ENCODE measurements around the gene RPTOR.
"Not testable (repeated sequence)": the region's sequence is repeated elsewhere in the genome, so short reads cannot be mapped to it uniquely, and the experiment has no call there.

Gene RPTOR

GRCh38 chr17:80815151-80815681, 270.6 kb downstream of the RPTOR start:
- Histone ChIP-seq H2BK15ac (replicated peaks; ENCODE audit: low read depth) (no peak overlapping the region), H3K4me3 (ENCODE audit: low read length) (no peak overlapping the region), H2AK5ac (ENCODE audit: low read length) (no peak overlapping the region), H4K8ac (ENCODE audit: low read depth, low read length) (no peak overlapping the region), H3K23ac (ENCODE audit: low read length) (no peak overlapping the region), H3K27ac (ENCODE audit: low read depth, low read length) (no peak overlapping the region), H3K4me2 (ENCODE audit: low read length) (no peak overlapping the region), H3K79me1 (ENCODE audit: low read length) (no peaks in the 10 kb centered on the region), H3K9ac (ENCODE audit: low read length) (no peak overlapping the region), H4K5ac (ENCODE audit: low read length) (no peak overlapping the region), H2BK120ac (ENCODE audit: low read depth, low read length) (no peak overlapping the region), H3K56ac (ENCODE audit: low read length) (no peak overlapping the region), H3K4ac (ENCODE audit: low read depth, low read length) (no peak overlapping the region), H3K18ac (ENCODE audit: low read length) (no peak overlapping the region), H3K36me3 (ENCODE audit: control insufficient read depth, insufficient read depth, low read length) (no peaks in the 10 kb centered on the region), H3K79me2 (ENCODE audit: control insufficient read depth, insufficient read depth, low read length) (no peaks in the 10 kb centered on the region), H3K4me1 (ENCODE audit: control insufficient read depth, low read depth, low read length) (no peaks in the 10 kb centered on the region), H3K27me3 (ENCODE audit: insufficient read depth, low read length, poor library complexity) (no peaks in the 10 kb centered on the region), H2BK5ac (ENCODE audit: low read length) (no peak overlapping the region)
- DNase-seq, result no peak
- no CpG with 5 or more reads among the region's 10 CpGs for WGBS (ENCODE audit: extremely low coverage, insufficient coverage, low lambda C conversion rate)

- H3K4me3 ChIP-seq (ENCODE audit: low read length); H3K4me1 ChIP-seq (ENCODE audit: control insufficient read depth, low read depth, low read length); H3K36me3 ChIP-seq (ENCODE audit: control insufficient read depth, insufficient read depth, low read length); H3K56ac ChIP-seq (ENCODE audit: low read length); H3K27ac ChIP-seq (ENCODE audit: low read depth, low read length); DNase-seq; H3K18ac ChIP-seq (ENCODE audit: low read length); H2BK15ac ChIP-seq (replicated peaks; ENCODE audit: low read depth); H3K4me2 ChIP-seq (ENCODE audit: low read length); H3K9ac ChIP-seq (ENCODE audit: low read length); H3K27me3 ChIP-seq (ENCODE audit: insufficient read depth, low read length, poor library complexity); H3K79me2 ChIP-seq (ENCODE audit: control insufficient read depth, insufficient read depth, low read length); H3K4ac ChIP-seq (ENCODE audit: low read depth, low read length); H2BK5ac ChIP-seq (ENCODE audit: low read length); H4K8ac ChIP-seq (ENCODE audit: low read depth, low read length); H3K23ac ChIP-seq (ENCODE audit: low read length); H3K79me1 ChIP-seq (ENCODE audit: low read length); H4K5ac ChIP-seq (ENCODE audit: low read length); H2BK120ac ChIP-seq (ENCODE audit: low read depth, low read length); H2AK5ac ChIP-seq (ENCODE audit: low read length): not testable (repeated sequence)
- no CpG with 5 or more reads among the region's 23 CpGs for WGBS (ENCODE audit: extremely low coverage, insufficient coverage, low lambda C conversion rate)
These were observed 271.1 kb downstream of the RPTOR start for GRCh38 chr17:80815718-80816117.

- Histone ChIP-seq H3K79me2 (ENCODE audit: control insufficient read depth, insufficient read depth, low read length) (no peaks in the 10 kb centered on the region), H2AK5ac (ENCODE audit: low read length) (no peak overlapping the region), H3K79me1 (ENCODE audit: low read length) (no peaks in the 10 kb centered on the region), H3K4me2 (ENCODE audit: low read length) (no peak overlapping the region), H4K5ac (ENCODE audit: low read length) (no peak overlapping the region), H4K8ac (ENCODE audit: low read depth, low read length) (no peak overlapping the region), H3K36me3 (ENCODE audit: control insufficient read depth, insufficient read depth, low read length) (no peaks in the 10 kb centered on the region), H3K56ac (ENCODE audit: low read length) (no peak overlapping the region), H3K23ac (ENCODE audit: low read length) (no peak overlapping the region), H2BK5ac (ENCODE audit: low read length) (no peak overlapping the region), H3K27me3 (ENCODE audit: insufficient read depth, low read length, poor library complexity) (no peaks in the 10 kb centered on the region), H3K9ac (ENCODE audit: low read length) (no peak overlapping the region), H2BK15ac (replicated peaks; ENCODE audit: low read depth) (no peak overlapping the region), H3K4me3 (ENCODE audit: low read length) (no peak overlapping the region), H3K4me1 (ENCODE audit: control insufficient read depth, low read depth, low read length) (no peaks in the 10 kb centered on the region), H3K18ac (ENCODE audit: low read length) (no peak overlapping the region), H2BK120ac (ENCODE audit: low read depth, low read length) (no peak overlapping the region), H3K4ac (ENCODE audit: low read depth, low read length) (no peak overlapping the region), H3K27ac (ENCODE audit: low read depth, low read length) (no peak overlapping the region)
- WGBS (ENCODE audit: extremely low coverage, insufficient coverage, low lambda C conversion rate), result no CpG with 5 or more reads among the region's 24 CpGs
- DNase-seq, result no peak
These were observed 271.8 kb downstream of the RPTOR start for GRCh38 chr17:80816241-80817103.

- no peak overlapping the region for H3K4ac ChIP-seq (ENCODE audit: low read depth, low read length)
- no peak overlapping the region for H2AK5ac ChIP-seq (ENCODE audit: low read length)
- DNase-seq, result no peak
- no peak overlapping the region for H3K4me3 ChIP-seq (ENCODE audit: low read length)
- H3K18ac ChIP-seq (ENCODE audit: low read length), result no peak overlapping the region
- no peak overlapping the region for H3K27ac ChIP-seq (ENCODE audit: low read depth, low read length)
- H3K23ac ChIP-seq (ENCODE audit: low read length), result no peak overlapping the region
- H3K27me3 ChIP-seq (ENCODE audit: insufficient read depth, low read length, poor library complexity), result no peaks in the 10 kb centered on the region
- WGBS (ENCODE audit: extremely low coverage, insufficient coverage, low lambda C conversion rate), result no CpG with 5 or more reads among the region's 11 CpGs
- H3K36me3 ChIP-seq (ENCODE audit: control insufficient read depth, insufficient read depth, low read length), result no peaks in the 10 kb centered on the region
- H4K8ac ChIP-seq (ENCODE audit: low read depth, low read length), result no peak overlapping the region
- H3K79me2 ChIP-seq (ENCODE audit: control insufficient read depth, insufficient read depth, low read length), result no peaks in the 10 kb centered on the region
- no peak overlapping the region for H3K56ac ChIP-seq (ENCODE audit: low read length)
- H3K79me1 ChIP-seq (ENCODE audit: low read length), result no peaks in the 10 kb centered on the region
- no peak overlapping the region for H2BK120ac ChIP-seq (ENCODE audit: low read depth, low read length)
- H3K4me1 ChIP-seq (ENCODE audit: control insufficient read depth, low read depth, low read length), result no peaks in the 10 kb centered on the region
- no peak overlapping the region for H3K4me2 ChIP-seq (ENCODE audit: low read length)
- H2BK5ac ChIP-seq (ENCODE audit: low read length), result no peak overlapping the region
- no peak overlapping the region for H3K9ac ChIP-seq (ENCODE audit: low read length)
- no peak overlapping the region for H4K5ac ChIP-seq (ENCODE audit: low read length)
- no peak overlapping the region for H2BK15ac ChIP-seq (replicated peaks; ENCODE audit: low read depth)
These were observed 272.7 kb downstream of the RPTOR start for GRCh38 chr17:80817321-80817845.

GRCh38 chr17:80817861-80818260, 273.2 kb downstream of the RPTOR start:
- no CpG with 5 or more reads among the region's 10 CpGs for WGBS (ENCODE audit: extremely low coverage, insufficient coverage, low lambda C conversion rate)
- H3K9ac ChIP-seq (ENCODE audit: low read length), result no peak overlapping the region
- no peak overlapping the region for H2BK5ac ChIP-seq (ENCODE audit: low read length)

More at GRCh38 chr17:80817861-80818260, 273.2 kb downstream of the RPTOR start:
- Histone ChIP-seq H4K5ac (ENCODE audit: low read length) (no peak overlapping the region), H3K56ac (ENCODE audit: low read length) (no peak overlapping the region), H3K4me3 (ENCODE audit: low read length) (no peak overlapping the region), H3K4me1 (ENCODE audit: control insufficient read depth, low read depth, low read length) (no peaks in the 10 kb centered on the region), H3K36me3 (ENCODE audit: control insufficient read depth, insufficient read depth, low read length) (no peaks in the 10 kb centered on the region), H3K27ac (ENCODE audit: low read depth, low read length) (no peak overlapping the region), H4K8ac (ENCODE audit: low read depth, low read length) (no peak overlapping the region), H3K27me3 (ENCODE audit: insufficient read depth, low read length, poor library complexity) (no peaks in the 10 kb centered on the region), H2BK15ac (replicated peaks; ENCODE audit: low read depth) (no peak overlapping the region), H2BK120ac (ENCODE audit: low read depth, low read length) (no peak overlapping the region), H3K23ac (ENCODE audit: low read length) (no peak overlapping the region), H3K79me2 (ENCODE audit: control insufficient read depth, insufficient read depth, low read length) (no peaks in the 10 kb centered on the region), H2AK5ac (ENCODE audit: low read length) (no peak overlapping the region), H3K4me2 (ENCODE audit: low read length) (no peak overlapping the region), H3K4ac (ENCODE audit: low read depth, low read length) (no peak overlapping the region), H3K79me1 (ENCODE audit: low read length) (no peaks in the 10 kb centered on the region), H3K18ac (ENCODE audit: low read length) (no peak overlapping the region)
- no peak for DNase-seq

Data from mesendoderm (in vitro differentiated cells).